Activated CD8-positive, alpha-beta memory T cell treated with anti-CD3 and anti-CD28 coated beads for 1 hour (primary cell): ENCODE measurements around the gene BEST2.
"Not testable (repeated sequence)": the region's sequence is repeated elsewhere in the genome, so short reads cannot be mapped to it uniquely, and the experiment has no call there.

Experiments used
- DNase-seq, 2 donors: peaks; one replicate each; pipeline ENCODE4 v3.0.0-alpha.2; 2020; ENCODE audit warnings: low read depth in 1 of 2; ENCODE audit errors: extremely low read depth in 1 of 2

BEST2 gene

DNA sequence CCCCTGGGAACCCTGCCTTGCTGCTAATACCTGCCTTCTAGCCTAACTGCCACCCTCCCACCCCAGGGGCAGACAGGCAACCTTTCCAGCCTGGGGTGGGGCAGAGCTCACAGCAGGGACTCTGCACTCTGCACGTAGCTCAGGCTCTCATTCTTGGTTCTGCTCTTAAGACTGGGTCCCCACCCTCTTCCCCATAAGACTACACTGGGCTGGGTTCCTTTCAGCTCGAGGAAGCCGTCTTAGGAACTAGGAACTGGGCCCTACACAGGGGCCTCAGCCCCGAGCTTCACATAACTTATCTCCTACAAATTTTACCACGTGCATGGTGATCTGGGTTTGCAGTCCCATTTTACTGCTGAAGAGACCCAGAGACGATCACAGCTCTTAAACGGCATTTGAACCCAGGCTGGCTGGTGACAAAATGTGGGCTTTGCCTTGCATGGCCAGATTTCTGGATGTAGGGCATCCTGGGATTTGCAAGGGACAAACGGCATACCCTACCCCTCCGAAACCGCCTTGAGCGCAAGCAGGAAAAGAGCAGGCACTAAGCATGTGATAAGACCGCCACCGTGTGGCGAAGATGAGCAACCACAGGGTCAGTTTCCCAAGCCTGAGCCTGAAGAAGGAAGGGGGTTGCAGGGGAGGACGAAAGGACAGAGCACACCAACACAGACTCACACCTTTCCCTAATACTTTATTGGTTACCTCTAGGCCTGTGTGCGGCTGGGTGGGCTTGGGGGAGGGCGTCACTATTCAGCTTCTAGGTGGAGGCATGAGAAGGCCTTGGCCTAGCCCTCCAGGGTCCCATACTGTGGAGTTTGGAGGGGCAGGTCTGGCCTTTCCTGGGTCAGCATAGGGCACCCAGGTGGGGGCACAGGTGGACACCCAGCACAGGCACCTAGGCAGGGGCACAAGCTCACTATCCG lies 44.8 kb downstream of the BEST2 start:
- DNase-seq = peak in 1 of 2 donors; percentile 62

DNA sequence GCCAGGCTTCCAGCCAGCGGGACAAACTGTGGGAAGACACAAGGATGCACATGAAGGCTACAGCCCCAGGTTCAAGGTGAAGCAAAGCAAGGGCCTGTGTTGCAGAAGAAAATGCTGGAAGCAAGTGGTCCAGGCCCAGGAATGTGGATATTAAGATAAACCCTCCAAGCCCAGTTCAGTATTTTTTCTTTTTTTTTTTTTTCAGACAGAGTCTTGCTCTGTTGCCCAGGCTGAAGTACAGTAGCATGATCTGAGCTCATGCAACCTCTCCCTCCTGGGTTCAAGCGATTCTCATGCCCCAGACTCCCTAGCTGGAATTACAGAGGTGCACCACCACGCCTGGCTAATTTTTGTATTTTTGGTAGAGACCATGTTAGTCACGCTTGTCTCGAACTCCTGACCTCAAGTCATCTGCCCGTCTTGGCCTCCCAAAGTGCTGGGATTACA lies 45.6 kb downstream of the BEST2 start:
- DNase-seq = no peak

DNA sequence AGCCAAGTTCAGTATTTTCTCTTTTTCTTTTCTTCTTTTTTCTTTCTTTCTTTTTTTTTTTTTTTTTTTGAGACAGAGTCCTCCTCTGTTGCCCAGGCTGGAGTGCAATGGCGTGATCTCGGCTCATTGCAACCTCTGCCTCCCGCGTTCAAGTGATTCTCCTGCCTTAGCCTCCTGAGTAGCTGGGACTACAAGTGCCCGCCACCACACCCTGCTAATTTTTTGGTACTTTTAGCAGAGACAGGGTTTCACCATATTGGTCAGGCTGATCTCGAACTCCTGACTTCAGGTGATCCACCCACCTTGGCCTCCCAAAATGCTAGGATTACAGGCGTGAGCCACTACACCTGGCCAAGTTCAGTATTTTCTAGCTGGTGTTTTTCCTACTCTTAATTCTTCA lies 46.0 kb downstream of the BEST2 start:
- not testable (repeated sequence) for DNase-seq

DNA sequence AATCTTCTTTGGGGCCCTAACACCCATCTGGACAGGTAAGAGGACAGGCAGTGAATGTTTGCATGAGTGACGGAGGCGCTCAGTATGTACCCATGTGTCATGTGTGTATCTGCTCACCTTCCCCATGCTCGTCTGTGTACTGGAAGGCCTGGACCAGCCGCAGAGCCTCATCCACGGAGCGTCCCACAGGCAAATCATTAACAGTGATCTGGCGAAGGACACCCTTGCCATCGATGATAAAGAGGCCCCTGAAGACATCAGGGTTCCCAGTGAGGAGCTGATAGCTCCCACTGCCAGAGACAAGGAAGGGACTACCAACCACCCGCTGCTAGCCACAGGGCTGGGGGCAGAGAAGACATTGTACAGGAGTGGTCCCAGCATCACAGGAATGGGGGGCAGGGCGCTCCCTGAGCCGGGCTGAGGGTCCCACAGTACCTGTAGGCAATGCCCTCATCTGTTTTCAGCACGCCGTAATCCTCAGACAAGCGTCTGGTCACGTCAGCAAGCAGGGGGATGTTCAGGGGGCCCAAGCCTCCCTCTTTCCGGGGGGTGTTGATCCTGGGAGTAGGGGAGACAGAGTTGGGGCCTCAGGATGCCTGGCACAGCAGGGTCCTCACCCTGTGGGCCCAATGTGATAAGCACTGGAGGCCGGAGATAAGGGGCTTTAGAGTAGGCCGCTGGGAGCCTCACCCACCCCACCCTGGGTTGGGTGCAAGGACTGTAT lies 48.3 kb downstream of the BEST2 start:
- no peak for DNase-seq

DNA sequence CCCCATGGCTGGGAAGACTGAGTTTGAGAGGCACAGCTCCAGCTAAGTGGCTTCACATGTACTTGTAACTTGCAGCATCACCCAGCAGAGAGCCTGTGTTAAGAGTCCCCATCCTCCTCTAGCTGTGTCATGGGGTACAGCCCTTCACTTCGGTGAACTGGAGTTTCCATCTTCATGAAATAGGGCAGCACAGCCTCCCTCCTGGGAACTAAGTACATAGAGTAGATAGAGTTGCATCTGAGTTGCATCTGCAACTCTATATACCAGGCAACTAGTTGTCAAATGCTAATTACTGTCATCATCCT lies 48.8 kb downstream of the BEST2 start:
- DNase-seq = no peak

DNA sequence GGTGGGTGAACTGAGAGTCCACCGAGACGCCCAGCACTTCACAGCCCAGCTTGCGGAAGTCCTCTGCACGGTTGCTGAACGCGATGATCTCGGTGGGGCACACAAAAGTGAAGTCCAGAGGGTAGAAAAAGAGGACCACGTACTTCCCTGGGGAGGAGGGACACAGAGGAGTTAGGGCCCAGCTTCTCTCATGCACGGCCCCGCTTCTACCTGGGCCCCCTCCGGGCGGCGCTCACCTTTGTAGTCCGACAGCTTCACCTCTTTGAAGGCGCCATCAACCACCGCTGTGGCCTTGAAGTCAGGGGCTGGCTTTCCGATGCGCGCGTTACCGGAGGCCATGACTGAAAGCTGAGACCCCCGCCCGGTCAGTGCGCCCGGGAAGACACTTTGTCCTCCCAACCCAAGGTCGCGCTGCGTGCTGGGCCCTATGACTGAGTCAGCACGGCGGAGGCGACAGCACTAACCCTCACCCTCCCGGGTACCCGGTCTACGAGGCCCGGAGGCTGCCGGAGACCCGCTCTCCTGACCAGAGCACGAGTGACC lies 49.4 kb downstream of the BEST2 start:
- no peak for DNase-seq

DNA sequence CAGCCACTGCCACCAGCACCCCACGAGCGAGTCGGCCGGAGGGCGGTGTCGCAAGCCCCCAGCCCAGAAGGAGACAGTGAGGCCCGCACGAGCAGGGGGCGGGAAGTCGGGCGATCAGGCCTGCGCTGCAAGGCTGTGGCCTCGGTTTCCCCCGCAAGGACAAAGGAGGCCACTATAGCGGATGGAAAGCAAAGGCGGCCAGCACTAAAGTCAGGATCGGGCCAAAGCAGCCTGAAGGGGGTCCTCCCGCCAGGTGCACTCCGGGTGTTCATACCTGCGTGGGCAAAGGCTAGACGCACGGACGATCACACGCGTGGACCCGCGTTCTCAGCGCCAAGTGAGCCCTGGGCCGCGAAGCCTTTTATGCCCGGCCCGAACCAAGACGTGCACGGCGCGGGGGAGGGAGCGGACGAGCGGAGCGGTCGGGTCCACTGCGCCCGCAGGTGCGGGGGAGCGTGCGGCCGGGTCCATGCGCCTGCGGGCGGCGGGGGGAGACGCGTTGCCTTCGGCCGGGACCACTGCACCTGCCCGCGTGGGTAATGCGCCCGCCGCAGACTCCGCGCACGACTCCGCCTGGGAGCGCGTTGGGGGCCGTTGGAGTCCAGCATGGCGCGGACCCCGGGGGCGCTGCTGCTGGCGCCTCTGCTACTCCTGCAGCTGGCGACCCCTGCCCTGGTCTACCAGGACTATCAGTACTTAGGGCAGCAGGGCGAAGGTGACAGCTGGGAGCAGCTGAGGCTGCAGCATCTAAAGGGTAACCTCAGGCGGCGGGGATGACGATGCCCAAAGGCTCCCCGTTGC lies 50.1 kb downstream of the BEST2 start, which contains the start of the genes PRDX2 and THSD8:
Gene PRDX2 (minus strand): TSS at position 335 of the 801 bp plus-strand sequence. CDS start 539 bp downstream, outside the sequence.
Gene THSD8 (plus strand): TSS at position 604 of the 801 bp plus-strand sequence. CDS start 3 bp downstream, at position 607.
- DNase-seq = peak in 1 of 2 donors; percentile 64

DNA sequence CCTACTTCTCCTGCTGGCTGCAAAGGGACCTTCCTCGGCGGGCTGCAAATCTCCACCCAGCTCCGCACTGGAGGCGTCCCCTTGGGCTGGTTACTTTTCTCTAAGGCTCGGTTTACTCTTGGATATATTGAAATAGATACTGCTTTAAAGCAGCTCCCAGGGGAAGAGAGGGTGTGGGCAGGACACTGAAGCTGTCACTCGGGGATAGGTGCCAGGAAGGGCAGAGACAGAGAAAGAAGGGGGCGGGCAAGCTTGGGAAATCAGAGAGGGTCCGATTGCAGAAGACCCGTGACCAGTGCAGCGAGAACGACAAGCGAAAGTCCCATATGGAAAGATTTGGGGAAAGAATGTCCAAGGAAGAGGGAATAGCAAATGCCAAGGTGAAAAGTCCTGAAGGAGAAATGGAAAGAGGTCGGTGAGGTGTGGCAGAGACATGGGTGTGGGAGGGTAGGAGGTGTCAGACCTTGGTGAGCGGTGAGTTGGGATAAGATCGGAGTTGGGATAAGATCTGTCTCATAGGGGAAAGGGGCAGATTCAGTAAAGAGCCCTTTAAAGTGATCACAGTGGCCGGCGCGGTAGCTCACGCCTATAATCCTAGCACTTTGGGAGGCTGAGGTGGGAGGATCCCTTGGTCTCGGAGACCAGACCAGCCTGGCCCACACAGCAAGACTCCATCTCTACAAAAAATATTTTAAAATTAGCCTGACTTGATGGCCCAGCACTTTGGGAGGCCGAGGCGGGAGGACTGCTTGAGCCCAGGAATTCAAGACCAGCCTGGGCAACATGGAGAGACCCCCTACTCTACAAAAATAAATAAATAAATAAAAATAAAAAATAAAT lies 50.9 kb downstream of the BEST2 start:
- no peak for DNase-seq

DNA sequence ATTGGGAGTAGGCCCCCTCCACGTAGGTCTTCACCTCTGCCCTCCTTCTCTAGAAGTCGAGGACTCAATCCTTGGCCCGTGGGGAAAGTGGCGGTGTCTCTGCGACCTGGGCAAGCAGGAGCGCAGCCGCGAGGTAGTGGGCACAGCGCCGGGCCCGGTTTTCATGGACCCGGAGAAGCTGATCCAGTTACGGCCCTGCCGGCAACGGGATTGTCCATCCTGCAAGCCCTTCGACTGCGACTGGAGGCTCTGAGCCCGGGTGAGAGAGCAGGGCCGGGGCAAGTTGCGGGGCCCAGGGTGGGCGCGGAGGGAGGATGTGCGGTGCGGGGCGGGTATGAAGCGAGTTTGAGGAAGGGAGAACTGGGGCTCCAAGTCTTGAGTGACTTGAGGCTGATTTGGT lies 52.5 kb downstream of the BEST2 start:
- DNase-seq = no peak

DNA sequence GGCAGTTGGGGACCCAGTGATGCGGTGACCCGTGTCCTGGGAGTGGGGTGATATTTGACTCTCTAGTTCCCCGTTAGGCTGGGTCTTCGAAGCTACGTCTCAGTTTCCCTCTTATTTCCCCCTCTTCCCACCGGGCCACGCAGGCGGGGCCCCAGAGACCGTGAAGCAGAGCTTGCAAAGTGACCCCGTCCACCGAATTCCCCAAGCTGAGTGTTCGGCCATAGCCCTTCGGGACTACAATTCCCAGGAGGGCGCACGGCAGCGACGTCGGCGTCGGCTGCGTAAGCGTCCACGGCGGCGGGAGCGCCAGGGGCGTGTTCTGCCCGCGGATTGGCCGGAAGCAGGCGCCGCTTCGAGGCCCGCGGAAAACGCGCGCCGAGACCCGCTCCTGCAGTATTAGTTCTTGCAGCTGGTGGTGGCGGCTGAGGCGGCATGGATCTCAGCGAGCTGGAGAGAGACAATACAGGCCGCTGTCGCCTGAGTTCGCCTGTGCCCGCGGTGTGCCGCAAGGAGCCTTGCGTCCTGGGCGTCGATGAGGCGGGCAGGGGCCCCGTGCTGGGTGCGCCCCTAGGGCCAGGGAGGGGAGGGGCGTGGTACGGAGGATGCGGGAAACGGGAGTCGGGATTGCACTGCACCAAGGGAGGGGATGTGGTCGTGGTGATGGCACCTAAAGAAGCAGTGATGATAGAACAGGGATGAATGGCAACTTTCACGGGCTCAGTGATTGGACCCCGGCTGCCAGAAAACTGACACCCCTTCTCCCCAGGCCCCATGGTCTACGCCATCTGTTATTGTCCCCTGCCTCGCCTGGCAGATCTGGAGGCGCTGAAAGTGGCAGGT lies 54.9 kb downstream of the BEST2 start, which contains the start of gene RNASEH2A:
Gene RNASEH2A (plus strand): TSS at position 343 of the 840 bp plus-strand sequence. CDS start 90 bp downstream, at position 433.
- peak; percentile 64 to 80 for DNase-seq
